Tibial artery (tissue), 4 donors: ENCODE measurements around the gene WHRN.

Experiments
- DNase-seq, 2 donors: peaks; one replicate each; pipeline ENCODE4 v3.0.0-alpha.2; 2019
- H3K27ac ChIP-seq, 2 donors: fragments of 200-600 bp; sonication (generic) in 1 of 2; 1 replicate in 1 of 2; 2 replicates in 1 of 2; pipeline ENCODE4 v1.5.1; 2018 to 2019; ENCODE audit warnings: mild to moderate bottlenecking in 1 of 2
- H3K27me3 ChIP-seq, 2 donors: fragments of 200-600 bp; sonication (generic) in 1 of 2; one replicate each; pipeline versions ENCODE4 v1.5.1 to v1.6.0; 2016 to 2019
- H3K36me3 ChIP-seq, 3 donors: fragments of 200-600 bp; sonication (generic) in 2 of 3; one replicate each; pipeline ENCODE4 v1.5.1; 2016 to 2019; ENCODE audit warnings: mild to moderate bottlenecking in 2 of 3
- H3K4me1 ChIP-seq, 4 donors: fragments of 200-600 bp; sonication (generic) in 2 of 4; 1 replicate in 3 of 4; 2 replicates in 1 of 4; pipeline ENCODE4 v1.5.1; 2016 to 2019
- H3K4me3 ChIP-seq, 2 donors: fragments of 200-600 bp; sonication (generic) in 1 of 2; 1 replicate in 1 of 2; 2 replicates in 1 of 2; pipeline ENCODE4 v1.5.1; 2018 to 2019; ENCODE audit warnings: mild to moderate bottlenecking in 2 of 2
- H3K9me3 ChIP-seq, 3 donors: fragments of 200-600 bp; sonication (generic) in 1 of 3; one replicate each; pipeline ENCODE4 v1.5.1; 2016 to 2019
- intact Hi-C: fragments of 100-400 bp; cut with DNase I; formaldehyde crosslinking; loops from one replicate; pipeline ENCODE4 v1.15.0; 2023; ENCODE audit warnings: low total_unique reads
- TF ChIP-seq, protein P1 (sequence below), 2 experiments: fragments of 200-600 bp in 1 of 2; fragments of 450-650 bp in 1 of 2; IDR thresholded peaks; one replicate each; pipeline ENCODE4 v1.5.1; 2017 to 2019; ENCODE audit warnings: antibody characterized with exemption in 2 of 2, mild to moderate bottlenecking in 1 of 2, moderate library complexity in 1 of 2

Gene WHRN

DNA sequence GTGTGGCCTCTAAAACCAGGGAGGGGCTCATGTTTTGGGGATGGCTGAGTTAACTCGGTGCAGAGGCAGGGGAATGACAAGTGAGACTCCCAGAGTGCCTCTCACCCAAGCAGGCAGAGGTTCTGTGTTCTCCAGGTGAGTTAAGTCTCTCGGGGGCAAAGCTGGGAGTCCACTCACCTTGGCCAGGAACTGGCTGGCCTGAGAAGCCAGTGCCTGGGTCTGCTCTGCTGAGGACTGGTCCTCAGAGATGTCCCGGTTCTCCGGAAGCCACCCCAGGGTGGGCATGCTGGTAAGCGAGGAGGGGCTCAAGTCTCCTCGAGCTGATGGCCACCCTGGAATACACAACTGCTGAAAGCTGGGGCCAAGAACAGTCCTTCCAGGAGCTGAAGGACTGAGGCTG is 137.9 kb downstream of the WHRN start:
- no peak for DNase-seq
- no peak overlapping the region for H3K4me3 ChIP-seq
- no peaks in the 10 kb centered on the region for H3K9me3 ChIP-seq
- H3K27me3 ChIP-seq = no peaks in the 10 kb centered on the region
- H3K36me3 ChIP-seq = peaks cover 51 to 83% (median 72%) of the 10 kb centered on the region in 3 donors
- H3K27ac ChIP-seq = peak overlapping the region; percentile 49 to 57
- intact Hi-C loops = no loop called here
- peaks cover 0 to 25% (median 22%) of the 10 kb centered on the region in 4 donors for H3K4me1 ChIP-seq
- TF ChIP-seq, protein P1, sequence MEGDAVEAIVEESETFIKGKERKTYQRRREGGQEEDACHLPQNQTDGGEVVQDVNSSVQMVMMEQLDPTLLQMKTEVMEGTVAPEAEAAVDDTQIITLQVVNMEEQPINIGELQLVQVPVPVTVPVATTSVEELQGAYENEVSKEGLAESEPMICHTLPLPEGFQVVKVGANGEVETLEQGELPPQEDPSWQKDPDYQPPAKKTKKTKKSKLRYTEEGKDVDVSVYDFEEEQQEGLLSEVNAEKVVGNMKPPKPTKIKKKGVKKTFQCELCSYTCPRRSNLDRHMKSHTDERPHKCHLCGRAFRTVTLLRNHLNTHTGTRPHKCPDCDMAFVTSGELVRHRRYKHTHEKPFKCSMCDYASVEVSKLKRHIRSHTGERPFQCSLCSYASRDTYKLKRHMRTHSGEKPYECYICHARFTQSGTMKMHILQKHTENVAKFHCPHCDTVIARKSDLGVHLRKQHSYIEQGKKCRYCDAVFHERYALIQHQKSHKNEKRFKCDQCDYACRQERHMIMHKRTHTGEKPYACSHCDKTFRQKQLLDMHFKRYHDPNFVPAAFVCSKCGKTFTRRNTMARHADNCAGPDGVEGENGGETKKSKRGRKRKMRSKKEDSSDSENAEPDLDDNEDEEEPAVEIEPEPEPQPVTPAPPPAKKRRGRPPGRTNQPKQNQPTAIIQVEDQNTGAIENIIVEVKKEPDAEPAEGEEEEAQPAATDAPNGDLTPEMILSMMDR (IDR thresholded peaks at IDR 0.05) = no peak

DNA sequence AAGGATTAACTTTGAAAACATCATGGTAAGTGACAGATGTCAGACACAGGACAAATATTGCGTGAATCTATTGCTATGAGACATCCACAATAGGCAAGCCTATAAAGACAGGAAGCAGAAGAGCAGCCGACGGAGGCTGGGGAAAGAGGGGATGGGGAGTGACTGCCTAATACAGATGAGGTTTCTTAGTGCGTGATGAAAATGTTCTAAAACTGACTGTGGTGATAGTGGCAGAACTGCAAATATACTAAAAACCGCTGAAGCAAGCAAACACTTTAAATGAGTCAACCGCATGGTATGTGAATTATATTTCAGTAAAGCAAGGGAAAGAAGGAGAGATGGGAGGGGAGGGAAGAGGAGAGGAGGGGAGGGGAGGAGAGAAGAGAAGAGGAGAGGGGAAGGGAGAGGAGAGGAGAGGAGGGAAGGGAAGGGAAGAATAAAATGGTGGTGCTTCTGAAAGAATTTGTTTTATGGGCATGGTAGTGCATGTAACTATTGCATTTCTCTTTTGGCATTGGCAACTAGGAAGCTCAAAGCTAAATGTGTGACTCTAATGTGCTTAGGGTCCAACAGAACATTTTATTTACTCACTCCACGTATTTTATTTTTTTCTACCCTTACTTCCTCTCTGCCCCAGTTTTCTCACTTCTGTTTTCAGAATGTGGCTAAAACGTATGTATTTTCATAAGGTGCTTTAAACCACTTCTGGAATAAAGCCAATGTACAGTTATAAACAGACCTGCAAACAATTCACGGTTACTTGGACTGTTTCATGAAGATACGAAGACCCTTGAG is 138.7 kb downstream of the WHRN start:
- no peak for DNase-seq
- H3K27me3 ChIP-seq = no peaks in the 10 kb centered on the region
- H3K27ac ChIP-seq = peak overlapping the region; percentile 49 to 57
- H3K36me3 ChIP-seq = peaks cover 54 to 84% (median 77%) of the 10 kb centered on the region in 3 donors
- H3K4me3 ChIP-seq = no peak overlapping the region
- H3K4me1 ChIP-seq = peaks cover 0 to 20% (median 15%) of the 10 kb centered on the region in 4 donors
- TF ChIP-seq, protein P1 (IDR thresholded peaks at IDR 0.05) = no peak
- H3K9me3 ChIP-seq = no peaks in the 10 kb centered on the region
- intact Hi-C loops = no loop called here

DNA sequence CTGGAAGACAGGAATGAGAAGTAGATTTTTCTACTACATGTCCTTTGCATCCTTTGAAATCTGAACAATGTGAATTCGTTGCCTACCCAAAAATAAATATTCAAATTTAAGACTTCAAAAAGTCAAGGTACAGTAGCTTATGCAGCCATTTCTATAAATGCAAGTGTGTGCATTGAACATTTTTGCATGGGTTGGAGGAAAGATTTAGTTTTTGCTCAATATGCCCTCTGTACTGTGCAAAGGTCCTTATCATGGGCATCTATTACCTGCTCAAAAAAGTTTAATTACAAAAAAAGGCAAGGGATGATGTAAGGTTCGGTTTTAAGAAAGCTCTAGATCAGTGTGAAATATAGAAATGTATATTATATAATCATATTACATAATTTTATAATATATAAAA is 140.1 kb downstream of the WHRN start:
- intact Hi-C loops = no loop called here
- H3K27ac ChIP-seq = no peak overlapping the region
- H3K9me3 ChIP-seq = no peaks in the 10 kb centered on the region
- H3K27me3 ChIP-seq = no peaks in the 10 kb centered on the region
- peaks cover 67 to 84% (median 78%) of the 10 kb centered on the region in 3 donors for H3K36me3 ChIP-seq
- TF ChIP-seq, protein P1 (IDR thresholded peaks at IDR 0.05) = no peak
- H3K4me1 ChIP-seq = peaks cover 0 to 20% (median 15%) of the 10 kb centered on the region in 4 donors
- no peak for DNase-seq
- H3K4me3 ChIP-seq = no peak overlapping the region

DNA sequence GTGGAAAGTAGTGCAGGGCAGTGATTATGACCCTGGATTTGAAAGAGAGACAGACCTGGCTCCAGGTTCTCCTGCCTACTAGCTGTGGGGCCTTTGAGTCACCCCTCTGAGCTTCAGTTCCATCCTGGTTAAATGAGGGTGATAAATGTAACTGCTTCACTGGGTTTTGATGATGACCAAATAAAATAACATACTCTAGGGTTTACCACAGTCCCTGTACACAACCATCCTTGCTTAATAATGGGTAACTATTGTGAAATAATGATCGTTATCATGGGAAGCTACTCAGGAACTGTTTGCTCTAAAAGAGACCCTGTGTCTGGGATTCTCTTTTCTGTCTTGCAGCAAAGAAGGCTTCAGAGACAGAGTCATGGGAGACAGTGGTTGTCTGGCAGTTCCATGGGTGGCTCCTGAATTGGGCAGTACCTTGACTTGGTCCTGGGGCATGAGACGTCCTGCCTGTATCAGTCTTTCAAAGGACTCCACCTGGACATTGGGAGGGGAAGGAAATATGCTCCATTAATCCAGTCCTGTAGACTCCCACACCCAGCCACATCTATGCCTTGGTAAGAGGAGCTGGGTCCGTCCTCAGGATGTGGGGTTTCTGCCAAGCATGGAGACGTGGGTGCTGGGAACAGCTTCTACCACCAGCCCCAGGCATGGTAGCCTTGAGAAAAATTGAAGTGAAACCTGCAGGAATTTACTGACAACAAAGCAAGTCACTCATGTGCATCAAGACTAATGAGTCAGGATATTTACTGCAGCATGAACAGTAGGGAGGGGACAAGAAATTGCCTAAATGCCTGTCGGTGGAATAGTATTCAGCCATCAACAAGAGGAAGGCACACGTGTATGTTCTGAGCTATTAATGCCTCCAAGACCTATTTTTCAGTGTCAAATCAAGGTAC is 140.9 kb downstream of the WHRN start:
- intact Hi-C loops = no loop called here
- H3K36me3 ChIP-seq = peaks cover 75 to 87% (median 81%) of the 10 kb centered on the region in 3 donors
- TF ChIP-seq, protein P1 (IDR thresholded peaks at IDR 0.05) = no peak
- no peak overlapping the region for H3K4me3 ChIP-seq
- peak overlapping the region in 1 of 2 donors; percentile 24 for H3K27ac ChIP-seq
- no peak for DNase-seq
- peaks cover 0 to 20% (median 15%) of the 10 kb centered on the region in 4 donors for H3K4me1 ChIP-seq
- no peaks in the 10 kb centered on the region for H3K27me3 ChIP-seq
- no peaks in the 10 kb centered on the region for H3K9me3 ChIP-seq

DNA sequence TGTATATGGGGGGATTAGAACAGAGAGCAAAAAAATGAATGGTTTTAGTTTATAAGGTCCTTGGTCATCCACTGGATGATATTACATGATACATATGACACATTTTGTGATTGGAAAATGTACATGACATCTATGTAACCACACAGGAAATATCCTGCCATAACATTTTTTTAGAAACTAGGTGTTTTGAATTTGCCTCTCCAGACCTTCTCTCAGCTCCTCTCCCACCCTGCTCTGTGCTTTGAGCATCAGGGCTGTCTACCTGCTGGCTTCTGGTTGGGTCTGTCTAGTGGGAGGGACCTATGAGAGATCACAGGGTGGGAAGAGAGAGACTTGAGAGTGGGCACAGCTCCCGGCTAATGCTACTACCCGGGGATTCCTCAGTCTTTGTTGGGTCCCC is 141.8 kb downstream of the WHRN start:
- TF ChIP-seq, protein P1 (IDR thresholded peaks at IDR 0.05) = no peak
- H3K9me3 ChIP-seq = no peaks in the 10 kb centered on the region
- H3K27ac ChIP-seq = peak overlapping the region in 1 of 2 donors; percentile 24
- peaks cover 81 to 94% (median 83%) of the 10 kb centered on the region in 3 donors for H3K36me3 ChIP-seq
- H3K4me3 ChIP-seq = no peak overlapping the region
- DNase-seq = no peak
- no peaks in the 10 kb centered on the region for H3K27me3 ChIP-seq
- peaks cover 0 to 20% (median 15%) of the 10 kb centered on the region in 4 donors for H3K4me1 ChIP-seq
- intact Hi-C loops = no loop called here
